Smooth muscle cell (in vitro differentiated cells): ENCODE measurements around the gene PROZ. TPM values are rescaled to one million over a fixed set of nuclear protein-coding genes. Genes with fewer than 3 reads are reported as not detected.

Experiments used
- DNase-seq: peaks from one replicate; lab custom pipeline; 2025; ENCODE audit not compliant: unreplicated experiment; lab: John Stamatoyannopoulos, UW
- H2AFZ ChIP-seq: fragments of 200-600 bp; sonication (generic); 2 replicates; pipeline ENCODE4 v1.6.0; 2016; ENCODE audit warnings: antibody characterized with exemption, low read depth, mild to moderate bottlenecking
- H3F3A ChIP-seq: fragments of 200-600 bp; sonication (generic); 2 replicates; pipeline ENCODE4 v1.6.0; 2017; ENCODE audit warnings: antibody characterized with exemption, low read depth
- H3K27ac ChIP-seq: fragments of 200-600 bp; sonication (generic); 2 replicates; pipeline ENCODE4 v1.5.1; 2016; ENCODE audit warnings: low read depth, mild to moderate bottlenecking
- H3K27me3 ChIP-seq: fragments of 200-600 bp; sonication (generic); 2 replicates; pipeline ENCODE4 v1.6.1; 2016; ENCODE audit warnings: low read depth, mild to moderate bottlenecking
- H3K36me3 ChIP-seq: fragments of 200-600 bp; sonication (generic); 2 replicates; pipeline ENCODE4 v1.5.1; 2016; ENCODE audit warnings: low read depth
- H3K4me1 ChIP-seq: fragments of 200-600 bp; sonication (generic); 2 replicates; pipeline ENCODE4 v1.5.1; 2016; ENCODE audit warnings: low read depth
- H3K4me2 ChIP-seq: fragments of 200-600 bp; sonication (generic); 2 replicates; pipeline ENCODE4 v1.6.0; 2016; ENCODE audit warnings: mild to moderate bottlenecking
- H3K4me3 ChIP-seq: fragments of 200-600 bp; sonication (generic); 2 replicates; pipeline ENCODE4 v1.5.1; 2016; ENCODE audit warnings: mild to moderate bottlenecking
- H3K79me2 ChIP-seq: fragments of 200-600 bp; sonication (generic); 2 replicates; pipeline ENCODE4 v1.6.0; 2016; ENCODE audit warnings: low read depth, mild to moderate bottlenecking
- H3K9ac ChIP-seq: fragments of 200-600 bp; sonication (generic); 2 replicates; pipeline ENCODE4 v1.6.0; 2016; ENCODE audit warnings: low read depth
- H3K9me3 ChIP-seq: fragments of 200-600 bp; sonication (generic); replicated peaks from 2 replicates; pipeline ENCODE4 v1.5.1; 2016; ENCODE audit warnings: low read depth
- H4K20me1 ChIP-seq: fragments of 200-600 bp; sonication (generic); 2 replicates; pipeline ENCODE4 v1.6.0; 2016; ENCODE audit warnings: low read depth
- CTCF ChIP-seq: fragments of 200-600 bp; sonication (generic); IDR thresholded peaks from 2 replicates; pipeline ENCODE4 v1.5.1; 2017; ENCODE audit warnings: borderline replicate concordance, mild to moderate bottlenecking, antibody characterized with exemption; ENCODE audit not compliant: insufficient read depth, poor library complexity, severe bottlenecking
- WGBS: methylation state at CpG from one replicate; pipeline ENCODE4 v1.1.7; 2016; ENCODE audit warnings: low lambda C conversion rate; 5-methylcytosine and 5-hydroxymethylcytosine counted together
- polyA plus RNA-seq: library from polyadenylated mRNA; unstranded; fragments of >200 nt; fragmentation: Nextera tagmentation; extraction: Ambion mirVana; gene quantifications from 2 replicates; pipeline ENCODE4 v1.2.1, GENCODE V29; 2016
- total RNA-seq: library from RNA; depleted of rRNA; stranded (reverse); fragments of >200 nt; gene quantifications from 2 replicates; pipeline ENCODE4 v1.2.3, GENCODE V29; 2014

Gene PROZ
- total and polyA plus RNA-seq, 2 experiments from 2014 or later: not detected

GRCh38 chr13:113145496-113145895 lies 13.0 kb upstream of the PROZ start:
- Histone ChIP-seq H3K4me1 (no peaks in the 10 kb centered on the region), H3K9me3 (no peaks in the 10 kb centered on the region), H4K20me1 (no peaks in the 10 kb centered on the region), H2AFZ (no peak overlapping the region), H3K4me2 (no peak overlapping the region), H3K9ac (no peak overlapping the region), H3K36me3 (no peaks in the 10 kb centered on the region), H3K4me3 (no peak overlapping the region), H3K27ac (no peak overlapping the region), H3K27me3 (no peaks in the 10 kb centered on the region), H3K79me2 (no peaks in the 10 kb centered on the region), H3F3A (no peaks in the 10 kb centered on the region)
- 92% methylated on average over 12 of the region's 12 CpGs for WGBS
- no peak for DNase-seq
- TF ChIP-seq CTCF: no peak

GRCh38 chr13:113145911-113146598 lies 12.4 kb upstream of the PROZ start:
- H3K4me1 ChIP-seq: no peaks in the 10 kb centered on the region
- no peaks in the 10 kb centered on the region for H3F3A ChIP-seq
- no peak overlapping the region for H2AFZ ChIP-seq
- DNase-seq: no peak
- H3K9me3 ChIP-seq: no peaks in the 10 kb centered on the region
- H3K36me3 ChIP-seq: no peaks in the 10 kb centered on the region
- H3K79me2 ChIP-seq: no peaks in the 10 kb centered on the region
- no peak overlapping the region for H3K4me2 ChIP-seq
- H4K20me1 ChIP-seq: no peaks in the 10 kb centered on the region
- no peak overlapping the region for H3K27ac ChIP-seq
- H3K4me3 ChIP-seq: no peak overlapping the region
- TF ChIP-seq CTCF: no peak
- WGBS: 93% methylated on average over 14 of the region's 15 CpGs
- no peak overlapping the region for H3K9ac ChIP-seq
- no peaks in the 10 kb centered on the region for H3K27me3 ChIP-seq

- no peak for TF ChIP-seq CTCF
- H4K20me1 ChIP-seq: no peaks in the 10 kb centered on the region
- H3K9ac ChIP-seq: no peak overlapping the region
- no peaks in the 10 kb centered on the region for H3K79me2 ChIP-seq
- no peak overlapping the region for H3K27ac ChIP-seq
- DNase-seq: no peak
- H3K4me2 ChIP-seq: no peak overlapping the region
- no peaks in the 10 kb centered on the region for H3K36me3 ChIP-seq
- 90% methylated on average over 9 of the region's 9 CpGs for WGBS
- no peak overlapping the region for H2AFZ ChIP-seq
- no peaks in the 10 kb centered on the region for H3K4me1 ChIP-seq
- no peaks in the 10 kb centered on the region for H3K9me3 ChIP-seq
- no peaks in the 10 kb centered on the region for H3F3A ChIP-seq
- no peaks in the 10 kb centered on the region for H3K27me3 ChIP-seq
- H3K4me3 ChIP-seq: no peak overlapping the region
Observed at GRCh38 chr13:113146750-113147149, 11.7 kb upstream of the PROZ start.

- no peak for TF ChIP-seq CTCF
- Histone ChIP-seq H3K27ac (no peak overlapping the region), H3K4me1 (no peaks in the 10 kb centered on the region), H3K9me3 (no peaks in the 10 kb centered on the region), H3F3A (no peaks in the 10 kb centered on the region), H3K9ac (no peak overlapping the region), H2AFZ (no peak overlapping the region), H3K36me3 (no peaks in the 10 kb centered on the region), H3K4me3 (no peak overlapping the region), H3K4me2 (no peak overlapping the region), H3K27me3 (no peaks in the 10 kb centered on the region), H4K20me1 (no peaks in the 10 kb centered on the region), H3K79me2 (no peaks in the 10 kb centered on the region)
- no peak for DNase-seq
- WGBS: 83% methylated on average over 8 of the region's 8 CpGs
Observed at GRCh38 chr13:113147206-113147605, 11.2 kb upstream of the PROZ start.
